ENCODE measurements around the gene GNG2. TPM values are rescaled to one million over a fixed set of nuclear protein-coding genes. Genes with fewer than 3 reads are reported as not detected.

GNG2 gene
- total and polyA plus RNA-seq, 2 experiments from 2014 or later = 9.9 to 14.8 TPM

DNA sequence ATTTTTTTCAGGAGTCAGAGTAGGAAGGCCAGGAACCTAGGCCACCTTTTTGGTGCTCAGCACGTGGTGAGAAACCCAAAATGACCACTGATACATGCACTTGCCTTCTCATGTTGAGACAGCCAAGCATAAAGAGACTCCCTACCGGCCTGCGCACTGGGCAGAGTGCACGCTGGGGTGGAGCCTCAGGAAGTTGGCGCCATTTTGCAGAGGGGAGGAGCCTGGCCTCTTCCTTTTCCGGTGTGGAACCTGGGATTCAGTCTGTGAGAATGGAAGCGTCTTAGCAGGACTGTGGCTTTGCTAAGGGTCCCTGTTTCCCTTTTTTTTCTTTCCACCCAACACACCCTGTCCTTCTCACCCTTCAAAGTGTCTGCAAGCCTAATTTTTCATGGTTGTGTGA is 66.0 kb downstream of the GNG2 start (continued):
- TF ChIP-seq, protein P1, sequence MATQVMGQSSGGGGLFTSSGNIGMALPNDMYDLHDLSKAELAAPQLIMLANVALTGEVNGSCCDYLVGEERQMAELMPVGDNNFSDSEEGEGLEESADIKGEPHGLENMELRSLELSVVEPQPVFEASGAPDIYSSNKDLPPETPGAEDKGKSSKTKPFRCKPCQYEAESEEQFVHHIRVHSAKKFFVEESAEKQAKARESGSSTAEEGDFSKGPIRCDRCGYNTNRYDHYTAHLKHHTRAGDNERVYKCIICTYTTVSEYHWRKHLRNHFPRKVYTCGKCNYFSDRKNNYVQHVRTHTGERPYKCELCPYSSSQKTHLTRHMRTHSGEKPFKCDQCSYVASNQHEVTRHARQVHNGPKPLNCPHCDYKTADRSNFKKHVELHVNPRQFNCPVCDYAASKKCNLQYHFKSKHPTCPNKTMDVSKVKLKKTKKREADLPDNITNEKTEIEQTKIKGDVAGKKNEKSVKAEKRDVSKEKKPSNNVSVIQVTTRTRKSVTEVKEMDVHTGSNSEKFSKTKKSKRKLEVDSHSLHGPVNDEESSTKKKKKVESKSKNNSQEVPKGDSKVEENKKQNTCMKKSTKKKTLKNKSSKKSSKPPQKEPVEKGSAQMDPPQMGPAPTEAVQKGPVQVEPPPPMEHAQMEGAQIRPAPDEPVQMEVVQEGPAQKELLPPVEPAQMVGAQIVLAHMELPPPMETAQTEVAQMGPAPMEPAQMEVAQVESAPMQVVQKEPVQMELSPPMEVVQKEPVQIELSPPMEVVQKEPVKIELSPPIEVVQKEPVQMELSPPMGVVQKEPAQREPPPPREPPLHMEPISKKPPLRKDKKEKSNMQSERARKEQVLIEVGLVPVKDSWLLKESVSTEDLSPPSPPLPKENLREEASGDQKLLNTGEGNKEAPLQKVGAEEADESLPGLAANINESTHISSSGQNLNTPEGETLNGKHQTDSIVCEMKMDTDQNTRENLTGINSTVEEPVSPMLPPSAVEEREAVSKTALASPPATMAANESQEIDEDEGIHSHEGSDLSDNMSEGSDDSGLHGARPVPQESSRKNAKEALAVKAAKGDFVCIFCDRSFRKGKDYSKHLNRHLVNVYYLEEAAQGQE (IDR thresholded peaks at IDR 0.05; ENCODE audit: unreplicated experiment) = no peak
- no peak for TF ChIP-seq CREB1 (CRISPR knock-in tag; IDR thresholded peaks at IDR 0.05; ENCODE audit: low read depth)
- TF ChIP-seq EZH2 (IDR thresholded peaks at IDR 0.05; ENCODE audit: low read depth, unreplicated experiment) = no peak
- no peak for TF ChIP-seq NANOG (IDR thresholded peaks at IDR 0.05; ENCODE audit: borderline replicate concordance)
- no peak for TF ChIP-seq ETS1 (IDR thresholded peaks at IDR 0.05)
- no peak for TF ChIP-seq JUNB (IDR thresholded peaks at IDR 0.05; ENCODE audit: unreplicated experiment)
- TF ChIP-seq, protein P2, sequence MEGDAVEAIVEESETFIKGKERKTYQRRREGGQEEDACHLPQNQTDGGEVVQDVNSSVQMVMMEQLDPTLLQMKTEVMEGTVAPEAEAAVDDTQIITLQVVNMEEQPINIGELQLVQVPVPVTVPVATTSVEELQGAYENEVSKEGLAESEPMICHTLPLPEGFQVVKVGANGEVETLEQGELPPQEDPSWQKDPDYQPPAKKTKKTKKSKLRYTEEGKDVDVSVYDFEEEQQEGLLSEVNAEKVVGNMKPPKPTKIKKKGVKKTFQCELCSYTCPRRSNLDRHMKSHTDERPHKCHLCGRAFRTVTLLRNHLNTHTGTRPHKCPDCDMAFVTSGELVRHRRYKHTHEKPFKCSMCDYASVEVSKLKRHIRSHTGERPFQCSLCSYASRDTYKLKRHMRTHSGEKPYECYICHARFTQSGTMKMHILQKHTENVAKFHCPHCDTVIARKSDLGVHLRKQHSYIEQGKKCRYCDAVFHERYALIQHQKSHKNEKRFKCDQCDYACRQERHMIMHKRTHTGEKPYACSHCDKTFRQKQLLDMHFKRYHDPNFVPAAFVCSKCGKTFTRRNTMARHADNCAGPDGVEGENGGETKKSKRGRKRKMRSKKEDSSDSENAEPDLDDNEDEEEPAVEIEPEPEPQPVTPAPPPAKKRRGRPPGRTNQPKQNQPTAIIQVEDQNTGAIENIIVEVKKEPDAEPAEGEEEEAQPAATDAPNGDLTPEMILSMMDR (conservative IDR thresholded peaks at IDR 0.05; ENCODE audit: low read depth in 2 of 2) = no peak
- TF ChIP-seq ZNF114 (CRISPR knock-in tag; IDR thresholded peaks at IDR 0.05) = no peak
- no peak for TF ChIP-seq EZH2phosphoT487 (IDR thresholded peaks at IDR 0.05; ENCODE audit: unreplicated experiment)

GRCh38 chr14:51928568-51928967 is 68.2 kb downstream of the GNG2 start:
- Histone ChIP-seq H2AFZ (no peak overlapping the region), H3K36me3 (ENCODE audit: insufficient read depth) (no peaks in the 10 kb centered on the region), H3K4me2 (no peak overlapping the region), H3K27me3 (ENCODE audit: insufficient read depth) (no peaks in the 10 kb centered on the region), H3K4me3 (no peak overlapping the region), H3K4me1 (ENCODE audit: insufficient read depth) (no peaks in the 10 kb centered on the region), H3K9me2 (ENCODE audit: insufficient read depth) (peaks cover 7% of the 10 kb centered on the region; the same call in 1 of the 2 replicates), H3F3A (replicated peaks; ENCODE audit: low read depth) (no peaks in the 10 kb centered on the region), H3K79me2 (replicated peaks; ENCODE audit: insufficient read depth) (no peaks in the 10 kb centered on the region), H3K27ac (ENCODE audit: low read depth) (no peak overlapping the region), H4K20me1 (replicated peaks; ENCODE audit: insufficient read depth) (no peaks in the 10 kb centered on the region; the same call in 1 of the 2 replicates)
- Mint-ChIP-seq H3K4me3 (no peak overlapping the region), H3K27me3 (ENCODE audit: insufficient read depth, low read depth, poor library complexity) (peaks cover under 1% of the 10 kb centered on the region), H3K27ac (no peak overlapping the region), H3K36me3 (ENCODE audit: low read depth) (no peaks in the 10 kb centered on the region), H3K9me3 (no peaks in the 10 kb centered on the region), H3K4me1 (no peaks in the 10 kb centered on the region)
- ATAC-seq (no peak), DNase-seq (ENCODE audit: low spot score) (no peak)
- TF ChIP-seq NANOG (IDR thresholded peaks at IDR 0.05; ENCODE audit: borderline replicate concordance) (no peak), EZH2 (IDR thresholded peaks at IDR 0.05; ENCODE audit: low read depth, unreplicated experiment) (no peak), JUNB (IDR thresholded peaks at IDR 0.05; ENCODE audit: unreplicated experiment) (no peak), CREB1 (CRISPR knock-in tag; IDR thresholded peaks at IDR 0.05; ENCODE audit: low read depth) (no peak)
- TF ChIP-seq, protein P3, sequence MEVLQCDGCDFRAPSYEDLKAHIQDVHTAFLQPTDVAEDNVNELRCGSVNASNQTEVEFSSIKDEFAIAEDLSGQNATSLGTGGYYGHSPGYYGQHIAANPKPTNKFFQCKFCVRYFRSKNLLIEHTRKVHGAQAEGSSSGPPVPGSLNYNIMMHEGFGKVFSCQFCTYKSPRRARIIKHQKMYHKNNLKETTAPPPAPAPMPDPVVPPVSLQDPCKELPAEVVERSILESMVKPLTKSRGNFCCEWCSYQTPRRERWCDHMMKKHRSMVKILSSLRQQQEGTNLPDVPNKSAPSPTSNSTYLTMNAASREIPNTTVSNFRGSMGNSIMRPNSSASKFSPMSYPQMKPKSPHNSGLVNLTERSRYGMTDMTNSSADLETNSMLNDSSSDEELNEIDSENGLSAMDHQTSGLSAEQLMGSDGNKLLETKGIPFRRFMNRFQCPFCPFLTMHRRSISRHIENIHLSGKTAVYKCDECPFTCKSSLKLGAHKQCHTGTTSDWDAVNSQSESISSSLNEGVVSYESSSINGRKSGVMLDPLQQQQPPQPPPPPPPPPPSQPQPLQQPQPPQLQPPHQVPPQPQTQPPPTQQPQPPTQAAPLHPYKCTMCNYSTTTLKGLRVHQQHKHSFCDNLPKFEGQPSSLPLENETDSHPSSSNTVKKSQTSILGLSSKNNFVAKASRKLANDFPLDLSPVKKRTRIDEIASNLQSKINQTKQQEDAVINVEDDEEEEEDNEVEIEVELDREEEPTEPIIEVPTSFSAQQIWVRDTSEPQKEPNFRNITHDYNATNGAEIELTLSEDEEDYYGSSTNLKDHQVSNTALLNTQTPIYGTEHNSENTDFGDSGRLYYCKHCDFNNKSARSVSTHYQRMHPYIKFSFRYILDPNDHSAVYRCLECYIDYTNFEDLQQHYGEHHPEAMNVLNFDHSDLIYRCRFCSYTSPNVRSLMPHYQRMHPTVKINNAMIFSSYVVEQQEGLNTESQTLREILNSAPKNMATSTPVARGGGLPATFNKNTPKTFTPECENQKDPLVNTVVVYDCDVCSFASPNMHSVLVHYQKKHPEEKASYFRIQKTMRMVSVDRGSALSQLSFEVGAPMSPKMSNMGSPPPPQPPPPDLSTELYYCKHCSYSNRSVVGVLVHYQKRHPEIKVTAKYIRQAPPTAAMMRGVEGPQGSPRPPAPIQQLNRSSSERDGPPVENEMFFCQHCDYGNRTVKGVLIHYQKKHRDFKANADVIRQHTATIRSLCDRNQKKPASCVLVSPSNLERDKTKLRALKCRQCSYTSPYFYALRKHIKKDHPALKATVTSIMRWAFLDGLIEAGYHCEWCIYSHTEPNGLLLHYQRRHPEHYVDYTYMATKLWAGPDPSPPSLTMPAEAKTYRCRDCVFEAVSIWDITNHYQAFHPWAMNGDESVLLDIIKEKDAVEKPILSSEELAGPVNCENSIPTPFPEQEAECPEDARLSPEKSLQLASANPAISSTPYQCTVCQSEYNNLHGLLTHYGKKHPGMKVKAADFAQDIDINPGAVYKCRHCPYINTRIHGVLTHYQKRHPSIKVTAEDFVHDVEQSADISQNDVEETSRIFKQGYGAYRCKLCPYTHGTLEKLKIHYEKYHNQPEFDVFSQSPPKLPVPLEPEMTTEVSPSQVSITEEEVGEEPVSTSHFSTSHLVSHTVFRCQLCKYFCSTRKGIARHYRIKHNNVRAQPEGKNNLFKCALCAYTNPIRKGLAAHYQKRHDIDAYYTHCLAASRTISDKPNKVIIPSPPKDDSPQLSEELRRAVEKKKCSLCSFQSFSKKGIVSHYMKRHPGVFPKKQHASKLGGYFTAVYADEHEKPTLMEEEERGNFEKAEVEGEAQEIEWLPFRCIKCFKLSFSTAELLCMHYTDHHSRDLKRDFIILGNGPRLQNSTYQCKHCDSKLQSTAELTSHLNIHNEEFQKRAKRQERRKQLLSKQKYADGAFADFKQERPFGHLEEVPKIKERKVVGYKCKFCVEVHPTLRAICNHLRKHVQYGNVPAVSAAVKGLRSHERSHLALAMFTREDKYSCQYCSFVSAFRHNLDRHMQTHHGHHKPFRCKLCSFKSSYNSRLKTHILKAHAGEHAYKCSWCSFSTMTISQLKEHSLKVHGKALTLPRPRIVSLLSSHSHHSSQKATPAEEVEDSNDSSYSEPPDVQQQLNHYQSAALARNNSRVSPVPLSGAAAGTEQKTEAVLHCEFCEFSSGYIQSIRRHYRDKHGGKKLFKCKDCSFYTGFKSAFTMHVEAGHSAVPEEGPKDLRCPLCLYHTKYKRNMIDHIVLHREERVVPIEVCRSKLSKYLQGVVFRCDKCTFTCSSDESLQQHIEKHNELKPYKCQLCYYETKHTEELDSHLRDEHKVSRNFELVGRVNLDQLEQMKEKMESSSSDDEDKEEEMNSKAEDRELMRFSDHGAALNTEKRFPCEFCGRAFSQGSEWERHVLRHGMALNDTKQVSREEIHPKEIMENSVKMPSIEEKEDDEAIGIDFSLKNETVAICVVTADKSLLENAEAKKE (CRISPR knock-in tag; IDR thresholded peaks at IDR 0.05) = no peak
